ENCODE measurements around the gene C1QTNF6.
"Not testable (repeated sequence)": the region's sequence is repeated elsewhere in the genome, so short reads cannot be mapped to it uniquely, and the experiment has no call there.

Gene C1QTNF6

DNA sequence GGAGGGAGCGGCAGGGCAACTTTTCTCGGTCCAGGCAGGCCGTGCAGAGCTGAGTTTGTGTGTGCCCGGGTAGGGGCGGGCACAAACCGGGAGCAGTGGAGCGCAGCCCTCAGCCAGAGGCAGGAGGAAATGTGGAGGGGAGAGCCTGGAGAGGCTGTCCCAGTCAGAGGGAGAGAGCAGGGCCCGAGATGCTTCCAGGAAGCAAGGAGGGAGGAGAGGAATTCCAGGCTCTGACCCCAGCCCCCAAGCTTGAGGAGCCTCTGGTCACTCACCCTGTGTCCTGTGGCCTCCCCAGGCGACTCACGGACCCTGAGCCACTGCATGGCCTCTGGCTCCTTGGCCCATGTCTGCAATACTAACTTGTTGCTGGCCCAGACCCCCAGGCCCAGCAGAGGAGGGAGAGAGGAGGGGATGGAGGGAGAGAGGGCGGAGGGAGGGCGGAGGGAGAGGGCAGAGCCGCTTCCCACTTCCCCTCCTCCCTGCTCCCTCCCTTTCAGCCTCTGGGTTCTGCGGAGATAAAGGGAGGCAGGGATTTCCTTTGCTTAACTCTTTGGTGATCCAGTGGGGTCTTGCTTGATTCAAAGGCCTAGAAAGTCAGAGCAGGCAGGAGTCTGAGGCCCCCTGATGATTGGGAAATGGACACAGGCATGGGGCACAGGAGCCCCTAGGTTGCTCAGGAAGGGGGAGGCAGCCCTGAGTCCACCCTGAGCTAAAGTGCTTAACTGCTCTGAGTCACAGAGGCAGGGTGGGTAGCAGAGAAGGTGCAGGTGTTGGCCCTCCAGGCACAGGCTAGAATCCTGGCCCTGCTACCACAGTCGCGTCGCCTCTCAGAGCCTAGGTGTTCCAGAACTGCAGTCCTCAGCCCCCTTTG is at the start of gene C1QTNF6:
Gene C1QTNF6 (minus strand): TSS at position 357 of the 871 bp plus-strand sequence. CDS start 34 bp downstream, at position 323.
- DNase-seq (ENCODE audit: low read depth in 3 of 3): no peak

DNA sequence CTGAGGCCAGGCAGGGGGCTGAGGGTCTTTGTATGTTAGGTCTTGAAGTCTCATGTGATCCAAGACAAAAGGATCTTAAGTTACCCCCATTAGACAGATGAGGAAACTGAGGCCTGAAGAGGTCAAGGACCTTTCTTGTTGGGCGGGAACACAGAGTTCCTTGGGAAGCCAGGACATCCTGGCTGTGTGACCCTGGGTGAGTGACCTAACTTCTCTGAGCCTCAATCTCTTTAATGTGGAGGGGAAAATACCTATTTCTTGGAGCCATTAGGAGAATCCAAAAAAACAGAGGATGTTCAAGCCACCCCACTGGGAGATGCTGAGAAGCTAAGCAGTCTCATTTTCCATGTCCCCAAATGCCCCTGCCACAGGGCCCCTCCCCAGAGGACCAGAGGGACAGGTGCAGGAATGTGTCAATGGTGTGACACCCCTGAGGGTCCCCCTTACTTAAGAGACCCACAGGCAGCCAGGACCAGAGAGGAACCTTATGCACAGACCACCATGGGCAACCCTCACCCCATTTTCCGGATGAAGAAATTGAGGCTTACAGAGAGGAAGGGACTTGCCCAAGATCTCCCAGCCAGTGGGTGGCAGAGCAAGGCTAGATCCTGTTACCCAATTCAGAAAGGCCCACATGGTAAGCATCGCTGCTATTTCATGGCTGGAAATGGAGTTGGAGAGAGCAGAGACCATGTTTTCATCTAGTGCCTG is 48.0 kb upstream of the C1QTNF6 start:
- DNase-seq (ENCODE audit: low read depth in 3 of 3): no peak

DNA sequence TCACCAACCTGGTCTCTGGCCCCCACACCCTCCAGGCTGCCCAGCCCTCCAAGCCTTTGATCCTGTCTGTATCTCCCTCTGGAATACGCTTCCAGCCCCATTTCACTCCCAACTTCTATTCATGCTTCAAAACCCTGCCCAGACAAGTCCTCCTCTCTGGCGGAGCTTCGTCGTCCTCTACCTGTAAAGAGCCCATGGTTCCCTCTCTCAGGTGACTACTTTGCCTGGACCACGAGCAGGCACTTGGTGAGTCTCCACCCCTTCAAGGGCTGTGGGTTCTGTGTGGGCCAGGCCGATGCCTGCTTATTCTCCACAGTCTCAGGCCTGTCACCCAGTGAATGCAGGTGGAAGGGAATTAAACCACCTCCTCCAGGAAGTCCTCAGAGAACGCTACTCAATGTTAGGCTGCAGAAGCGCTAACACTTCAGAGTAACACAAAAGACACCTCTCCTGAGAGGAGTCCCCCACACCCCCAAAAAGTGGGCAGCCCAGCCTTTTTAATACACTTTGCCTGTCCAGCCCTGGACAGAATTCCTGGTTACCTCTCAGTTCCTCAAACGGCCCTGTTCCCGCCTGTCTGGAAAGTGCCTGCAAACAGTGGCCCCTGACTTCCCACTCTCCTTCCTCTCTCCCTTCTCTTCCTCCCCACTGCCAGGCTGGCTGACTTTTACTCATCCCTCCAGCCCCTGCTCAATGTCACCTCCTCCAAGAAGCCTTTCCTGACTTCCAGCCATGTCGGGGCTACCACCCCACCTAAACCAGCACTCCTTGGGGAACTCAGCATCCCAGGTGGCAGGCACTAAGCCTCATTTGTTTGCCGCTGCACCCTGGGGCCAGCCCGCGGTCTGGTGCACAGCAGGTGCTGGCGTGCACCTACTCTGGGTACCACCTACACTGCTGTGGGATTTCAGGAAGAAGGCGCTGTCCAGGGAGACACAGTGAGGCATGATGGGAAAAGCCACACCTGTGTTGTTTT is 47.0 kb upstream of the C1QTNF6 start:
- no peak for DNase-seq (ENCODE audit: low read depth in 3 of 3)

DNA sequence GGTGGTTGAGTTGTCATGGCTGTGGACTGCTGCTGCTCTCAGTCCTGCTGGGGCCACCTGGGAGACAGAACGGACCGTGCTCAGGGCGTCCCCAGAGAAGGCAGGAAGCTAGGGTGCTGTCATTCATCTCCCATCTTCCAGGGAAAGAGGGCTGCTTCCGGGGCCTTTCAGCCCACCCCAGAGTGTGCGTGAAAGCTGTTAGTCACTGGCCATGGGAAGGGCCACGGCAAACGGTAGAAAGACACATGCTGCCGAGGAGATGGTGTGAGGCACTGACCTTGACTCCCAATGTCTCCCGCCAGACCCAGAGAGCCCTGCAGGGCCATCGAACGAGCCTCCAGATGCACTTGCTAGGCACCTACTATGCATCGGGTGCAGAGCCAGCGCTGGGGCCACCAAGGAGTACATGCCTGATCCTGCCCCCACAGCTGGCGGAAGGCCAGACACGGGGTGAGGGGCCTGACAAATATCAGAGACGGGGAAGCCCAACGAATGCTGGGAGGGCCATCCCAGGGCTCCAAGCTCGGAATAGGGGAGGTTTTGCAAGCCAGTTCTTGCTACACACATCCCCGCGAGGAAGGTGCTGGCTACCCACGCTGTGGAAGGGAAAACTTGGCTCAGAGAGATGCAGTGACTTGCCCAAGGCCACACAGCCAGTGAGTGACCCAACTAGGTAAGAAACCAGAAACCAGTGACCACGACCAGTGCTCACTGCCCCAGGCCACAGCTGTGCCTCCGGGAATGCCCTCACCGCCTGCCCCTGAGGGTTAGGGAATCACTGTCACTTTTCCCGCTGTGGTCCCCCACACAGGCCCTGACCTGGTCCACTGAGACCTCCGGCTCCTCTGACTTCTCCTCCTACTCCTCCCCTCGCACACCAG is 45.9 kb upstream of the C1QTNF6 start:
- DNase-seq (ENCODE audit: low read depth in 3 of 3): no peak

DNA sequence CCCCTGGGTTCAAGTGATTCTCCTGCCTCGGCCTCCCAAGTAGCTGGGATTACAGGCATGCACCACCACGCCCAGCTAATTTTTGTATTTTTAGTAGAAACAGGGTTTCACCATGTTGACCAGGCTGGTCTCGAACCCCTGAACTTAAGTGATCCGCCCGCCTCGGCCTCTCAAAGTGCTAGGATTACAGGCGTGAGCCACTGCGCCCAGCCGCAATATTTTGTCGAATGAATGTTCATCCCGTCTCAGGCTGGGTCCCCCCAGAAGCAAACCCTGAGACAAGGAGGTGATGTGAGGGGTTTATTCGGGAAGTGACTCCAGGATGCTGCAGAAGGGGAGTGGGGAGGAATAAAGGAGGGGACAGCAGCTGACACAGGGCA is 45.3 kb upstream of the C1QTNF6 start:
- DNase-seq (ENCODE audit: low read depth in 3 of 3): not testable (repeated sequence)

DNA sequence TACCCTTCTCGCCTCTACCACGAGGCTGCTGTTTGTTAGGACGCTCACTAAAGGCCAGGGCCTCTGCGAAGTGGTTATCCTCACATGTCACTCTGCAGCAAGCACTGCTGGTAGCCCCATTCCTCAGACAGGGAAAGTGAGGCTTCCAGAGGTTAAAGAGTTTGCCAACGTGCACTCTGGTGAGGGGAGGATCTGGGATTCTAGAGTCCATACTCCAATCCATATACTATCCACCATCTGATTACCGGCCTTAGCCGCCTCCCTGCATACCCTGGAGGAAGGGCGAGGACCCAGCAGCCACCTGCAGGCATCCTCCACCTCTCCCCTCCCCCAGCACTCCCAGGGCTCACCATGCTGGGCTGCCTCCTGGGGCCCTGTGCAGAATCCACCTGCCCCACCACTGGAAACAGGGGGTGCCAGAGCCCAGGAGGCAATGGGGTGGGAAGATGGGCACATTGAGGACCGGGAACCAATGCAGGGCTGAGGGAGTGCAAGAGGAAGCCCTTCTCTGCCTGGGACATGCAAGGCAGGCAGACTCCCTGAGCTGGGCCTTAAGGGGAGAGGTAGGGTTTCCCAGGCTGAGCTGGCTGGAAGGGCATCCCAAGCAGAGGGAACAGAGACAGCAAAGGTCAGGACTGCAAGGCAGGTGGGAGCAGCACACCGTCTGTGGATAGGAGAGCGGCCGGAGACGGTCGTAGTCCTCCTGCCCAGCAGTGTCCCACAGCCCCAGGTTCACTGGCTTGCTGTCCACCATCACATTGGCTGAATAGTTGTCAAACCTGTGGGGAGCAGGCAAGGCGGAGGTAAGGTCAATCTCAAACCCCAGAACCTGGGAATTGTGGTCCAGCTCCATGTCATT is 44.3 kb upstream of the C1QTNF6 start:
- no peak for DNase-seq (ENCODE audit: low read depth in 3 of 3)

DNA sequence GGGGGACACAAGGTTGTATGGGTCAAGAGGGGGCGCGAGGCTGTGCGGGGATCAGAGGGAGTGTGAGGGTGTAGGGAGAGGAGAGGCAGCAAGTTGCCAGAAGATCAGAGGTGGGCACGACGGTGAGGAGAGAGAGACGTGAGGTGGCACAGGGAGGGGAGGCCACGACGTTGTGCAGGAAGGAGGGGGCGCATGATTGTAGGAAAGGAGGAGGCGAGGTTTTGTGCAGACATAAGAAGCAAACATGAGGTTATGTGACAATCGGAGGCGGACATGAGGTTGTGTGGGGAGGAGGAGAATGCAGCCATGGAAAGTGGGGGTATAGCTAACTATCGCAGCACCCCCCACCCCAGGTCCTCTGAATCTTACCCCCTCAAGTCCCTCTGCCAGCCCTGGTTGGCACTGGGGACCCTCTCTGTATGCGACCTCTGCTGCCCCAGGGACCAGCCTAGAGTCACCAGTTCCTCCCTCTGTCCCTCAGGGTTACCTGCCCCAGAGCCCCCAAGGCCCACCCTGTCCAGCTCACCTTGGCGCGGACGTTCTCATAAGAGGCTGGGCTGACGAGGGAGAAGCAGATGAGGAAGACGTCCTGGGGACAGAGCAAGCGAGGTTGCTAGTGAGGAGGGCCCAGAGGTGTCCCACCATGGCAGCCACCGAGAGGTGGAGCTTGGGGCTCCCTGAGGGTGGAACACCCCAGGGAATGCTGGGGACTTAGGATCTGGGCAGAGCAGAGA is 43.5 kb upstream of the C1QTNF6 start:
- peak in 1 of 3 experiments; percentile 56 for DNase-seq (ENCODE audit: low read depth in 3 of 3)

DNA sequence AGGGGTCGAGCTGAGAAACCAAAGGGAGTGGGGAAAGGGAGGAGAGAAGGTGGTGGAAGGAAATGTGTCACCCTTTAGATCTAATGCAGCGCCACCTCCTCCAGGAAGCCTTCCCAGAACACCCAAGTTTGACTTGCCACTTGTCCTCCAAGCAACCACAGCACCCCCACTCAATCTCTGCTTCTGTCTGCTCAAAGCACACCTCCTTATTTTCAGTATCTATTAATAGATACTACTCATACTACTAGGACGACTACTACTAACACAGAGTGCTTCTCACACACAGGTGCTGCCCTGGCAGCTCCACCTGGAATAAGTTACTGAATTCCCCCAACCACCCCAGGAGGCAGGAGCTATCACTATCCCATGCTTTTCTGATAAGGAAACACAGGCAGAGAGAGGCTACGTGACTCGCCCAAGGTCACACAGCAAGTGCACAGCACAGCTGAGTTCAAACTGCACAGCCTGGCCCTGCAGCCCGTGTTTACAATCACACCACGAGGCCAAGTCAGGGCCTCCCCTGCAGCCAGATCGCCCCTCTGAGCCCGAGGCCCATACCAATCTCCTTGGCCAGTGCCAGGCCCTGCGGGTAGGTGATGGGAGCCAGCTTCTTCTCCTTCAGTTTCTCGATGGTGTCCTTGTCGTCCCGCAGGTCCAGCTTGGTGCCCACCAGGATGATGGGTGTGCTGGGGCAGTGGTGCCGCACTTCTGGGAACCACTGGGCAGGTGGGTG is 42.8 kb upstream of the C1QTNF6 start:
- DNase-seq (ENCODE audit: low read depth in 3 of 3): peak in 2 of 3 experiments; percentile 69 to 84

DNA sequence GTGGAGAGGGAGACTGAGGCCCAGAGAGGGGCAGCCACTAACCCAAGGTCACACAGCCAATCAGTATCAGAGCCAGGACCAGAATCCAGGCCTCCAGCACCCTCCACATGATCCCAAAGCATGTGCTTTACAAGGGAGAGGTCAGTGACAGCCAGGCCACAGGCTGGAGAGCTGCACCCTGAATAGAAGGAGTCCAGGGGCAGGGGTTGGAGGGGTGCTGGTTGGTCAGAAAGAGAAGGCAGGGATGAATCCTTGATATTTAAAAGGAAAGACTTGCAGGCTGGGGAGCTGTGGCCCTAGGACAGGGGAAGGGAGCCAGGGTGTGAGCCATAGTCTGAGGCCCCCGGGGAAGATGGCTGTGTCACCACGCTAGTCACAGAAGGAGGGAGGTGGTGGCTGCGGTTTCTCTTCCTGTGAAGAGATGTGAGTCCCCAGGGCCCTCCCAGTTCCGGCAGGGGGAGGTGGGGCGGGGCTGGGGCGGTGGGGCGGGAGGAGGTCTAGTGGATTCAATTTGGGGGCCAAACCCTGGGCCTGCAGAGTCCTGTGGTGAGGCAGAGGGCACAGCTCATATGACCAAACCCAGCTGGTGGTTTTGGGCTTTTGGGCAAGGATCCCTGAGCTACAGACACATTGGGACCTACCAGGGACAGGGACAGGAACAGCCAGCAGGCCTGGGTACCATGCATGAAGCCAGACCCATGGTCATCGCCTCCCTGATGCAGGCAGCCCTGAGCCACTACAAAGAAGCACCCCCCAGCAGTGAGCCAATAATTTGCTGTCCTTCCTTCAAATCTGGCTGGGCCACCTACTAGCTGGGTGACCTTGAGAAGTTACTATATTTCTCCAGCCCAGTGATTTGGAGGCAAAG is 42.0 kb upstream of the C1QTNF6 start:
- DNase-seq (ENCODE audit: low read depth in 3 of 3): peak; percentile 85 to 91 (median 85)

DNA sequence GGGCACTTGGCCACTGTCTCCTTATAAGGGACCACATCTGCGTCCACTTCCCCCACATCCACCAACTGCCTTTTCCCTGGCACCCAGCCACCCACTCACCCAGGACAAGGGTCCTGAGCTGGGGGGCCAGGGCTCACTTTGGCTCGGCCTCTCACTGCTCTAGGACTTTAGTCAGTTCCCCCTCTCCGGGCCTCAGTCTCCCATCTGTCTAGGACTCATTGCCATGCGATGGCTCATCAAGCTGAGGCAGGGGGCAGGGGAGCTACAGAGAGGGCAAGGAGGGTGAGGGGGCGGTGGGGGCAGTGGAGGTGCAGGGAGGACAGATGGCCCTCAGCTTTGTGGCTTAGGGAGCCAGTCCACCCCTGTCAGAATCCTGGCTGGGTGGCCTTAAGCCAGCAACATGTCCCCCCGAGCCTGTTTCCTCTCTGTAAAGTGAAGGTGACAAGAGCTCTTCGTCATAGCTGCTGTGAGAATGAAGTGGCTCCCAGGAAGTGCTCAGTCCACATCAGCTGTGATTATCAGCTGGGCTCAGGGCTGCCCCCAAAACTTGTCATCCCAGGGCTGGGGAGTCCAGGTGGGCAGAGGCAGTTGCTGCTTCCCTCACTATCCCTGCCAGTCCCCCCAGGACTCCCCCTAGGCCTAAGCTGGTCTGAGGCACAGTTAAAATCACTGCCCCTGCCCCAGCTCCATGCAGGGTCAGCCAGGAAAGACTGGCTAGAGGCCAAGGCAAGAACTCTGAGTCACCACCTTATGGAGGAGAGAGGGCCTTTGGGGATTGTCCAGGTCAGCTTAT is 41.2 kb upstream of the C1QTNF6 start:
- DNase-seq (ENCODE audit: low read depth in 3 of 3): peak in 1 of 3 experiments; percentile 37

DNA sequence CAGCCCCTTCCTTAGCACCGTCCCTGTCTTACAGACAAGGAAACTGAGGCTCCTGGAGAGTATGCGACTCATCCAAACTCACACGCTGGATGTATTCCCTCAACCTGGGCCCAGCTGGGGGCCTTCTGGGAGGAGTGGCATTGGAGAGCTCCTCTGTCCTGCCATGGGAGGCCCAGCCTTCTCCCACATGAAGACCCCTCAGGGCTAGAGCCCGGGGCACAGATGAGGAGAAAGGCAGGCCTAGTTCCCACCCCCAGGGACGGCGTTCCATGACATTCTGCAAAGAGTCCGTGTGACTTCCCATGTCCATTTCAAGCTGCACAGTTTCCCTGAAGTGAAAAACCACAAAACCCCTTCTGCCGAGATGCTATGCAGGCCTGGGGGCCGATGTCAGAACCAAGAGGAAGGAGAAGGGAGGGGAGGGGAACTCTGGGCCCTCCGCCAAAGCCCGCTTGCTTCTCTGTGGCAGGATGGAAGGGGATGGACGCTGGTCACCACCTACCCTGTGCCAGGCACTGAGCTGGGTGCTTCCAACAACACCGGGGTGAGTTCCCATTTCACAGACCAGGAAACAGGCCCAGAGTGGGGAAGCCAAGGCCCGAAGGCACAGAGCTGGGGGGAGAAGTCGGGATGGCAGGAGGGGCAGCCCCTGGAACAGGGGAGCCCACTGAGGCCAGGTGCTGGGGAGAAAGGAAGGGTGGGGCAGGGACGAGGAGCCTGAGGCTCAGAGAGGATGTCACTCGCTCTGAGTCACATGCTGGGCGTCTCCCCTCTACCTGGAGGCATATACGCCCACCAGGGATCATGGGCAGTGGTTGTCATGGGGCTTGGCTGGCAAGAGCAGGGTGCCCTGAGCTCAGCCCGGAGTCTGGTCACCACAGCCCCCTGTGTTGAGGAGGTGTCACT is 40.3 kb upstream of the C1QTNF6 start:
- peak in 1 of 3 experiments; percentile 54 for DNase-seq (ENCODE audit: low read depth in 3 of 3)

DNA sequence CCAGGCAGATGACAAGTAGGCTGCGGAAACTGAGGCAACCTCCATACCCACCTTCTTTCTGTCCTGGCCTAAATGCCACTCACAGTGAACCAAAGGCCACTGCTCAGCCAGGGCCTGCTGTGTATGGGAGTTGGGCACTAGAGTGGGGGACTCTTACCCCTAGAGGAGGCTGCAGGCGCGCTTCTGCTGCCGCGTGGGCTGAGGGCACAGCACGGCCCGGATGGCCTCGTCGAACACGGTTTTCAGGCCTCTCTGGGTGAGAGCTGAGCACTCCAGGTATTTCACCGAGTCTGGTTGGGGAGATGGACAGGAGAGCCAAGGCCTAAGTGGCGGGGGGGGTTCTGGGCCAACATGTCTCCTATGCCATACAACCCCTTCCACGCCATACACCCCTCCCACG is 38.5 kb upstream of the C1QTNF6 start:
- no peak for DNase-seq (ENCODE audit: low read depth in 3 of 3)

DNA sequence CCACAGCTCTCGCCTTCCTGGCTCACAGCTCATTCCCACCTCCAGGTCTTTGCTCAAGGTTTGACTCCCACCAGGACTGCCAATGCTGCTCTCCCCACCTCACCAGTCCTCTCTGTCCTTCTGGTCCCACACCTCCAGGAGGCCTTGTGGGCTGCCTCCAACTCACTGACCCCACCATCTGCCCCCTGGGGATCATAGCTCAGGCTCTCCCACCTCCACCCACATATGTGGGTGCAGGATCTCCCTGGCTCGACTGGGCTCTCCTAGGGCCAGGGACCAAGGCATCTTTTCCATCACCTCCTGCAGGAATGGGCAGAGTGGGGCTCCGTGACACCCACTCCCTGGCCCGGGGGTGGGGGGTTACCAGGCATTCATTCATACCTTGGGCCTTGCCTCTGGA is 38.0 kb upstream of the C1QTNF6 start:
- DNase-seq (ENCODE audit: low read depth in 3 of 3): no peak

DNA sequence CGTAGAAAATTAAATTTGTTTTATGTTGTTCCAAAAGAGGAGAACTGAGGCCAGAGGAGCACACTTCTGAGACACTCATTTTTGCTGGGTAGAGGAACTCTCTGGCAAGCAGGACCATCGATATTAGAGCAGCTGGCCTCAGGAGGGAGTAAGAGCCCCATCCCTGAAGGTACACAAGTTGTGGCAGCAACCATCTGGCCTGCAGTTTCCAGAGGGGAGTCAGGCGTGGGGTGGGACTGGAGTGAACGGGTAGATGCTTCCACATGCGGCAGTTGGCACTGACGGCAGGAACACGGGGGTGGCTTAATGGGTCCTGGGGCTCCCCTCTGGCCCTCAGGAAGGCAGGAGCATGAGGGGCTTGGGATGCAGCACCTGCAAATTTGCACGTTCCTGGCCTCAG is 37.4 kb upstream of the C1QTNF6 start:
- DNase-seq (ENCODE audit: low read depth in 3 of 3): no peak

DNA sequence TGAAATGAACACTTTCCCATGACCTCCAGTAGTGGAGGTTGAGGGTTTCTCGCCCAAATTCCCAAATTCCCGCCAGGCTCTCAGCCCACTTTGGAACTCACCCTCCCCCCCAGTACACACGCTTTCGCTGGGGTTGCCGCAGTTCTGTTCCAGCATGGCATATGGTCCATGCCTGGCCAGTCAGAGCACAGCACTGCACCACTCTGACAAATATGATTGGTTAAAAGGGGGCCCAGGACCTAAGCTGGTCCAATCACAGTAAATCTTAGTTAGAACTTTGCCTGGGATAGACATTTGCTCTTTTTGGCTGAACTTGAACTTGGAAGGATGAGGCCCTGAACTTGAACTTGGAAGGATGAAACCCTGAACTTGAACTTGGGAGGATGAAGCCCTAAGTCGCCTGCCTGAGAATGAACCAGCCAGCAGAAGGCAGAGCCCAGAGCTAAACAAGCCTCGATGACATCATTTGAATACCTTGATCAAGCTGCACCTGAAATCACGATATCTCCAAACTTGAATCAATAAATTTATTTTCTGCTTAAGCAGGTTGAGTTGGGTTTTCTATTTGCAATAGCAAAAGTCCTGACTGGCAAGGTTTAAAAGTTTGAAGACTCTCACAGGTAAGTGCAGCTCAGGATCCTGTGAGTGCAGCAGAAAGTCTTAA is 36.8 kb upstream of the C1QTNF6 start:
- no peak for DNase-seq (ENCODE audit: low read depth in 3 of 3)

Measured in stimulated activated CD4-positive, alpha-beta T cell treated with anti-CD3 and anti-CD28 coated beads, TNF-alpha, amount 100 ng/mL, for 24 hours (primary cell).